Measurements from ENCODE around the gene PCYT1B. TPM values are rescaled to one million over a fixed set of nuclear protein-coding genes. Genes with fewer than 3 reads are reported as not detected.

The PCYT1B gene
- total RNA-seq, 2 experiments from 2014 or later, result not detected

GRCh38 chrX:24563291-24564010, 83.7 kb downstream of the PCYT1B start:
- ChIA-PET POLR2A (no interaction called here), CTCF (no interaction called here)
- H3K27me3 Mint-ChIP-seq (ENCODE audit: low read depth), result no peaks in the 10 kb centered on the region
- H3K4me1 Mint-ChIP-seq (ENCODE audit: low read depth), result no peaks in the 10 kb centered on the region
- H3K4me3 Mint-ChIP-seq, result no peak overlapping the region
- H3K36me3 Mint-ChIP-seq (ENCODE audit: low read depth), result no peaks in the 10 kb centered on the region
- H3K27ac Mint-ChIP-seq, result no peak overlapping the region
- ATAC-seq, result no peak
- no peaks in the 10 kb centered on the region for H3K9me3 Mint-ChIP-seq (ENCODE audit: insufficient read depth)
- DNase-seq, result no peak

- Mint-ChIP-seq H3K27me3 (ENCODE audit: low read depth) (no peaks in the 10 kb centered on the region), H3K4me3 (no peak overlapping the region), H3K36me3 (ENCODE audit: low read depth) (no peaks in the 10 kb centered on the region), H3K9me3 (ENCODE audit: insufficient read depth) (no peaks in the 10 kb centered on the region), H3K27ac (no peak overlapping the region), H3K4me1 (ENCODE audit: low read depth) (no peaks in the 10 kb centered on the region)
- ChIA-PET POLR2A (interaction anchor here (0.6 kb wide), 1 partner anchor 97 kb away, joined by 3 read pairs; no protein-coding TSS in a partner anchor), CTCF (interaction anchor here (1.1 to 1.6 kb wide), 2 partner anchors 165 to 181 kb away, joined by 3 to 8 read pairs; no protein-coding TSS in a partner anchor)
- DNase-seq (no peak), ATAC-seq (no peak)
These were observed 86.0 kb downstream of the PCYT1B start for GRCh38 chrX:24561121-24561520.

GRCh38 chrX:24553011-24553410, 94.1 kb downstream of the PCYT1B start:
- Mint-ChIP-seq H3K36me3 (ENCODE audit: low read depth) (no peaks in the 10 kb centered on the region), H3K4me3 (no peak overlapping the region), H3K9me3 (ENCODE audit: insufficient read depth) (no peaks in the 10 kb centered on the region), H3K4me1 (ENCODE audit: low read depth) (no peaks in the 10 kb centered on the region), H3K27me3 (ENCODE audit: low read depth) (no peaks in the 10 kb centered on the region), H3K27ac (no peak overlapping the region)
- ChIA-PET POLR2A (no interaction called here), CTCF (no interaction called here)
- ATAC-seq, result no peak
- DNase-seq, result no peak

- ChIA-PET POLR2A (no interaction called here), CTCF (no interaction called here)
- no peaks in the 10 kb centered on the region for H3K36me3 Mint-ChIP-seq (ENCODE audit: low read depth)
- no peak for ATAC-seq
- no peak overlapping the region for H3K27ac Mint-ChIP-seq
- no peak overlapping the region for H3K4me3 Mint-ChIP-seq
- H3K9me3 Mint-ChIP-seq (ENCODE audit: insufficient read depth), result no peaks in the 10 kb centered on the region
- H3K4me1 Mint-ChIP-seq (ENCODE audit: low read depth), result no peaks in the 10 kb centered on the region
- DNase-seq, result no peak
- no peaks in the 10 kb centered on the region for H3K27me3 Mint-ChIP-seq (ENCODE audit: low read depth)
These were observed 97.0 kb downstream of the PCYT1B start for GRCh38 chrX:24550166-24550565.

- Mint-ChIP-seq H3K4me1 (ENCODE audit: low read depth) (no peaks in the 10 kb centered on the region), H3K27me3 (ENCODE audit: low read depth) (no peaks in the 10 kb centered on the region), H3K4me3 (no peak overlapping the region), H3K36me3 (ENCODE audit: low read depth) (peaks cover 2% of the 10 kb centered on the region), H3K27ac (no peak overlapping the region), H3K9me3 (ENCODE audit: insufficient read depth) (no peaks in the 10 kb centered on the region)
- ChIA-PET CTCF (no interaction called here), POLR2A (no interaction called here)
- no peak for ATAC-seq
- DNase-seq, result no peak
These were observed 99.2 kb downstream of the PCYT1B start for GRCh38 chrX:24547961-24548360.

GRCh38 chrX:24542756-24543155, 104.4 kb downstream of the PCYT1B start:
- no peak for ATAC-seq
- ChIA-PET POLR2A (no interaction called here), CTCF (no interaction called here)
- no peak overlapping the region for H3K4me3 Mint-ChIP-seq
- H3K9me3 Mint-ChIP-seq (ENCODE audit: insufficient read depth), result no peaks in the 10 kb centered on the region
- DNase-seq, result no peak
- H3K36me3 Mint-ChIP-seq (ENCODE audit: low read depth), result peaks cover 9% of the 10 kb centered on the region
- no peaks in the 10 kb centered on the region for H3K4me1 Mint-ChIP-seq (ENCODE audit: low read depth)
- H3K27me3 Mint-ChIP-seq (ENCODE audit: low read depth), result no peaks in the 10 kb centered on the region
- no peak overlapping the region for H3K27ac Mint-ChIP-seq

GRCh38 chrX:24536551-24536950, 110.6 kb downstream of the PCYT1B start:
- Mint-ChIP-seq H3K9me3 (ENCODE audit: insufficient read depth) (no peaks in the 10 kb centered on the region), H3K4me1 (ENCODE audit: low read depth) (no peaks in the 10 kb centered on the region), H3K36me3 (ENCODE audit: low read depth) (peaks cover 21% of the 10 kb centered on the region), H3K27me3 (ENCODE audit: low read depth) (no peaks in the 10 kb centered on the region), H3K4me3 (no peak overlapping the region), H3K27ac (no peak overlapping the region)
- ChIA-PET POLR2A (no interaction called here), CTCF (interaction anchor here (2.0 kb wide), 1 partner anchor 165 kb away, joined by 4 read pairs; no protein-coding TSS in a partner anchor)
- ATAC-seq (no peak), DNase-seq (no peak)

- no peak overlapping the region for H3K27ac Mint-ChIP-seq
- DNase-seq, result no peak
- no peak overlapping the region for H3K4me3 Mint-ChIP-seq
- H3K36me3 Mint-ChIP-seq (ENCODE audit: low read depth), result peaks cover 20% of the 10 kb centered on the region
- POLR2A ChIA-PET, result no interaction called here
- H3K27me3 Mint-ChIP-seq (ENCODE audit: low read depth), result no peaks in the 10 kb centered on the region
- CTCF ChIA-PET, result no interaction called here
- ATAC-seq, result no peak
- H3K9me3 Mint-ChIP-seq (ENCODE audit: insufficient read depth), result no peaks in the 10 kb centered on the region
- H3K4me1 Mint-ChIP-seq (ENCODE audit: low read depth), result no peaks in the 10 kb centered on the region
These were observed 118.5 kb downstream of the PCYT1B start for GRCh38 chrX:24528605-24529004.

GRCh38 chrX:24526616-24527015, 120.5 kb downstream of the PCYT1B start:
- ChIA-PET POLR2A (no interaction called here), CTCF (no interaction called here)
- Mint-ChIP-seq H3K27me3 (ENCODE audit: low read depth) (no peaks in the 10 kb centered on the region), H3K4me1 (ENCODE audit: low read depth) (no peaks in the 10 kb centered on the region), H3K4me3 (no peak overlapping the region), H3K27ac (no peak overlapping the region), H3K36me3 (ENCODE audit: low read depth) (peaks cover 16% of the 10 kb centered on the region), H3K9me3 (ENCODE audit: insufficient read depth) (no peaks in the 10 kb centered on the region)
- no peak for ATAC-seq
- DNase-seq, result no peak

- H3K9me3 Mint-ChIP-seq (ENCODE audit: insufficient read depth), result no peaks in the 10 kb centered on the region
- DNase-seq (no peak), ATAC-seq (no peak)
- H3K4me1 Mint-ChIP-seq (ENCODE audit: low read depth), result no peaks in the 10 kb centered on the region
- H3K27me3 Mint-ChIP-seq (ENCODE audit: low read depth), result no peaks in the 10 kb centered on the region
- no peak overlapping the region for H3K27ac Mint-ChIP-seq
- peaks cover 12% of the 10 kb centered on the region for H3K36me3 Mint-ChIP-seq (ENCODE audit: low read depth)
- ChIA-PET POLR2A (no interaction called here), CTCF (no interaction called here)
- H3K4me3 Mint-ChIP-seq, result no peak overlapping the region
These were observed 121.7 kb downstream of the PCYT1B start for GRCh38 chrX:24525455-24525854.

- Mint-ChIP-seq H3K9me3 (ENCODE audit: insufficient read depth) (no peaks in the 10 kb centered on the region), H3K36me3 (ENCODE audit: low read depth) (peaks cover 8% of the 10 kb centered on the region), H3K27ac (no peak overlapping the region), H3K4me3 (no peak overlapping the region), H3K27me3 (ENCODE audit: low read depth) (no peaks in the 10 kb centered on the region), H3K4me1 (ENCODE audit: low read depth) (no peaks in the 10 kb centered on the region)
- CTCF ChIA-PET, result no interaction called here
- DNase-seq, result no peak
- no peak for ATAC-seq
- POLR2A ChIA-PET, result no interaction called here
These were observed 126.7 kb downstream of the PCYT1B start for GRCh38 chrX:24520472-24520871.

- Mint-ChIP-seq H3K4me1 (ENCODE audit: low read depth) (peaks cover 3% of the 10 kb centered on the region), H3K4me3 (no peak overlapping the region), H3K27ac (no peak overlapping the region), H3K27me3 (ENCODE audit: low read depth) (no peaks in the 10 kb centered on the region), H3K9me3 (ENCODE audit: insufficient read depth) (no peaks in the 10 kb centered on the region), H3K36me3 (ENCODE audit: low read depth) (peaks cover 13% of the 10 kb centered on the region)
- no peak for ATAC-seq
- no peak for DNase-seq
- POLR2A ChIA-PET, result no interaction called here
- CTCF ChIA-PET, result no interaction called here
These were observed 131.7 kb downstream of the PCYT1B start for GRCh38 chrX:24515447-24515846.

GRCh38 chrX:24513416-24513815, 133.7 kb downstream of the PCYT1B start:
- POLR2A ChIA-PET, result no interaction called here
- ATAC-seq, result no peak

More at GRCh38 chrX:24513416-24513815, 133.7 kb downstream of the PCYT1B start:
- H3K36me3 Mint-ChIP-seq (ENCODE audit: low read depth), result peaks cover 22% of the 10 kb centered on the region
- H3K27me3 Mint-ChIP-seq (ENCODE audit: low read depth), result no peaks in the 10 kb centered on the region
- H3K27ac Mint-ChIP-seq, result no peak overlapping the region
- H3K4me1 Mint-ChIP-seq (ENCODE audit: low read depth), result peaks cover 3% of the 10 kb centered on the region
- CTCF ChIA-PET, result no interaction called here
- no peak for DNase-seq
- no peaks in the 10 kb centered on the region for H3K9me3 Mint-ChIP-seq (ENCODE audit: insufficient read depth)
- H3K4me3 Mint-ChIP-seq, result no peak overlapping the region
